ENCODE data around the gene RPH3AL.
A peak's percentile ranks its signal among the peaks of the same experiment; 100 is the strongest.
"Not testable (repeated sequence)": the region's sequence is repeated elsewhere in the genome, so short reads cannot be mapped to it uniquely, and the experiment has no call there.

The RPH3AL gene

GRCh38 chr17:233473-233941 lies 119.1 kb downstream of the RPH3AL start:
- Mint-ChIP-seq H3K36me3 (ENCODE audit: insufficient read depth) (no peaks in the 10 kb centered on the region), H3K27ac (no peak overlapping the region), H3K27me3 (no peaks in the 10 kb centered on the region), H3K4me3 (no peak overlapping the region), H3K4me1 (ENCODE audit: low read depth in 2 of 2) (peaks cover 3 to 4% of the 10 kb centered on the region in 2 donors), H3K9me3 (no peaks in the 10 kb centered on the region)
- no peak for DNase-seq
- ATAC-seq (replicated peaks) = no peak

- Mint-ChIP-seq H3K27me3 (no peaks in the 10 kb centered on the region), H3K36me3 (ENCODE audit: insufficient read depth) (no peaks in the 10 kb centered on the region), H3K4me3 (no peak overlapping the region), H3K9me3 (no peaks in the 10 kb centered on the region), H3K27ac (no peak overlapping the region), H3K4me1 (ENCODE audit: low read depth in 2 of 2) (peaks cover 0 to 3% of the 10 kb centered on the region in 2 donors)
- DNase-seq (no peak), ATAC-seq (replicated peaks) (no peak)
Measured at GRCh38 chr17:231966-232807, 120.4 kb downstream of the RPH3AL start.

GRCh38 chr17:231191-231965 lies 121.2 kb downstream of the RPH3AL start:
- Mint-ChIP-seq H3K27me3 (no peaks in the 10 kb centered on the region), H3K9me3 (no peaks in the 10 kb centered on the region), H3K4me3 (no peak overlapping the region), H3K36me3 (ENCODE audit: insufficient read depth) (no peaks in the 10 kb centered on the region), H3K27ac (peak overlapping the region in 1 of 2 donors; percentile 9), H3K4me1 (ENCODE audit: low read depth in 2 of 2) (peaks cover 0 to 3% of the 10 kb centered on the region in 2 donors)
- DNase-seq = no peak
- no peak for ATAC-seq (replicated peaks)

- Mint-ChIP-seq H3K9me3 (no peaks in the 10 kb centered on the region), H3K27ac (peak overlapping the region in 1 of 2 donors; percentile 10), H3K27me3 (no peaks in the 10 kb centered on the region), H3K36me3 (ENCODE audit: insufficient read depth) (no peaks in the 10 kb centered on the region), H3K4me1 (ENCODE audit: low read depth in 2 of 2) (peaks cover 0 to 3% of the 10 kb centered on the region in 2 donors), H3K4me3 (no peak overlapping the region)
- ATAC-seq (replicated peaks) (no peak), DNase-seq (no peak)
Measured at GRCh38 chr17:230395-230770, 122.2 kb downstream of the RPH3AL start.

GRCh38 chr17:229709-230394 lies 122.8 kb downstream of the RPH3AL start:
- peaks cover 0 to 3% of the 10 kb centered on the region in 2 donors for H3K4me1 Mint-ChIP-seq (ENCODE audit: low read depth in 2 of 2)
- ATAC-seq (replicated peaks) (no peak), DNase-seq (no peak)
- no peaks in the 10 kb centered on the region for H3K36me3 Mint-ChIP-seq (ENCODE audit: insufficient read depth)
- peak overlapping the region in 1 of 2 donors; percentile 10 for H3K27ac Mint-ChIP-seq
- H3K27me3 Mint-ChIP-seq = no peaks in the 10 kb centered on the region
- no peak overlapping the region for H3K4me3 Mint-ChIP-seq
- H3K9me3 Mint-ChIP-seq = no peaks in the 10 kb centered on the region

- ATAC-seq (replicated peaks) (no peak), DNase-seq (no peak)
- no peaks in the 10 kb centered on the region for H3K36me3 Mint-ChIP-seq (ENCODE audit: insufficient read depth)
- H3K27me3 Mint-ChIP-seq = no peaks in the 10 kb centered on the region
- peaks cover 0 to 3% of the 10 kb centered on the region in 2 donors for H3K4me1 Mint-ChIP-seq (ENCODE audit: low read depth in 2 of 2)
- H3K27ac Mint-ChIP-seq = peak overlapping the region in 1 of 2 donors; percentile 58
- no peaks in the 10 kb centered on the region for H3K9me3 Mint-ChIP-seq
- H3K4me3 Mint-ChIP-seq = no peak overlapping the region
Measured at GRCh38 chr17:228951-229708, 123.5 kb downstream of the RPH3AL start.

- no peaks in the 10 kb centered on the region for H3K36me3 Mint-ChIP-seq (ENCODE audit: insufficient read depth)
- H3K4me3 Mint-ChIP-seq = no peak overlapping the region
- no peaks in the 10 kb centered on the region for H3K4me1 Mint-ChIP-seq (ENCODE audit: low read depth in 2 of 2)
- H3K9me3 Mint-ChIP-seq = no peaks in the 10 kb centered on the region
- H3K27me3 Mint-ChIP-seq = no peaks in the 10 kb centered on the region
- no peak for DNase-seq
- no peak for ATAC-seq (replicated peaks)
- H3K27ac Mint-ChIP-seq = no peak overlapping the region
Measured at GRCh38 chr17:227946-228615, 124.5 kb downstream of the RPH3AL start.

- no peaks in the 10 kb centered on the region for H3K27me3 Mint-ChIP-seq
- ATAC-seq (replicated peaks) = no peak
Measured at GRCh38 chr17:227078-227945, 125.3 kb downstream of the RPH3AL start.

GRCh38 chr17:226108-227077 lies 126.2 kb downstream of the RPH3AL start:
- no peak overlapping the region for H3K4me3 Mint-ChIP-seq
- DNase-seq = no peak
- H3K27me3 Mint-ChIP-seq = no peaks in the 10 kb centered on the region
- ATAC-seq (replicated peaks) = no peak
- peaks cover 0 to 5% of the 10 kb centered on the region in 2 donors for H3K4me1 Mint-ChIP-seq (ENCODE audit: low read depth in 2 of 2)
- no peak overlapping the region for H3K27ac Mint-ChIP-seq
- no peaks in the 10 kb centered on the region for H3K9me3 Mint-ChIP-seq
- no peaks in the 10 kb centered on the region for H3K36me3 Mint-ChIP-seq (ENCODE audit: insufficient read depth)

More at GRCh38 chr17:227078-227945, 125.3 kb downstream of the RPH3AL start:
- no peak overlapping the region for H3K4me3 Mint-ChIP-seq
- no peaks in the 10 kb centered on the region for H3K36me3 Mint-ChIP-seq (ENCODE audit: insufficient read depth)
- no peaks in the 10 kb centered on the region for H3K9me3 Mint-ChIP-seq
- H3K4me1 Mint-ChIP-seq (ENCODE audit: low read depth in 2 of 2) = no peaks in the 10 kb centered on the region
- DNase-seq = no peak
- no peak overlapping the region for H3K27ac Mint-ChIP-seq

GRCh38 chr17:225551-225950 lies 127.1 kb downstream of the RPH3AL start:
- no peaks in the 10 kb centered on the region for H3K27me3 Mint-ChIP-seq
- H3K4me3 Mint-ChIP-seq = no peak overlapping the region
- H3K36me3 Mint-ChIP-seq (ENCODE audit: insufficient read depth) = no peaks in the 10 kb centered on the region
- no peak overlapping the region for H3K27ac Mint-ChIP-seq
- H3K4me1 Mint-ChIP-seq (ENCODE audit: low read depth in 2 of 2) = peaks cover 0 to 5% of the 10 kb centered on the region in 2 donors
- no peak for DNase-seq
- no peak for ATAC-seq (replicated peaks)
- no peaks in the 10 kb centered on the region for H3K9me3 Mint-ChIP-seq

GRCh38 chr17:224576-224975 lies 128.0 kb downstream of the RPH3AL start:
- not testable (repeated sequence) for H3K36me3 Mint-ChIP-seq (ENCODE audit: insufficient read depth); H3K27me3 Mint-ChIP-seq; DNase-seq; H3K9me3 Mint-ChIP-seq; ATAC-seq (replicated peaks); H3K27ac Mint-ChIP-seq; H3K4me3 Mint-ChIP-seq; H3K4me1 Mint-ChIP-seq (ENCODE audit: low read depth in 2 of 2)

All from effector memory CD8-positive, alpha-beta T cell (primary cell).